NCI-H748 (cell line): ENCODE measurements around the gene PTPN7.
"Not testable (repeated sequence)": the region's sequence is repeated elsewhere in the genome, so short reads cannot be mapped to it uniquely, and the experiment has no call there.

Source experiments
- DNase-seq: peaks from one replicate; lab custom pipeline; 2025; ENCODE audit not compliant: unreplicated experiment; lab: John Stamatoyannopoulos, UW

PTPN7 gene

DNA sequence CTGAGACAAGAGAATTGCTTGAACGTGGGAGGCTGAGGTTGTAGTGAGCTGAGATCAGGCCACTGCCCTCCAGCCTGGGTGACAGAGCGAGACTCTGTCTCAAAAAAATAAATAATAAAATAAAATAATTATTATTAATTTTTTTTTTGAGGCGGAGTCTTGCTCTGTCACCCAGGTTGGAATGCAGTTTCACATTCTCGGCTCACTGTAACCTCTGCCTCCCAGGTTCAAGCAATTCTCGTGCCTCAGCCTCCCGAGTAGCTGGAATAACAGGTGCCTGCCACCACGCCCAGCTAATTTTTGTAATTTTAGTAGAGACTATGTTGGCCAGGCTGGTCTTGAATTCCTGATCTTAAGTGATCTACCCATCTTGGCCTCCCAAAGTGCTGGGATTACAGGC is 48.8 kb downstream of the PTPN7 start:
- not testable (repeated sequence) for DNase-seq

DNA sequence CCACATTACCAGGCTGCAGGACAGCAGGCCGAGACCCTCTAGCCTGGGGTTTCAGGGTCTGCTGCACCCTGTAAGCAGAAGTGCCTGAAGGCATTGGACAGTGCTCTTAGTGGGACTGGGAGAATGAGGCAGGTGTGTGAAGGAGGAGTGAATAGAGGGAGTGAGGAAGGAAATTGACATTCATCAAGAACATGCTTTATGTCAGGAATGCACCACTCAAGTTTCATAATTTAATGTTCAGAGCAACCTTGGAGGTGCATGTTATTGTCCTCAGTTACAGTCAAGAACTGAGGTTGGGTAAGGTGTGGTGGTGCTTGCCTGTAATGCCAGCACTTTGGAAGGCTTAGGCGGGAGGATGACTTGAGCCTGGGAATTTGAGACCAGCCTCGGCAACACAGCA is 49.4 kb downstream of the PTPN7 start:
- DNase-seq = no peak

DNA sequence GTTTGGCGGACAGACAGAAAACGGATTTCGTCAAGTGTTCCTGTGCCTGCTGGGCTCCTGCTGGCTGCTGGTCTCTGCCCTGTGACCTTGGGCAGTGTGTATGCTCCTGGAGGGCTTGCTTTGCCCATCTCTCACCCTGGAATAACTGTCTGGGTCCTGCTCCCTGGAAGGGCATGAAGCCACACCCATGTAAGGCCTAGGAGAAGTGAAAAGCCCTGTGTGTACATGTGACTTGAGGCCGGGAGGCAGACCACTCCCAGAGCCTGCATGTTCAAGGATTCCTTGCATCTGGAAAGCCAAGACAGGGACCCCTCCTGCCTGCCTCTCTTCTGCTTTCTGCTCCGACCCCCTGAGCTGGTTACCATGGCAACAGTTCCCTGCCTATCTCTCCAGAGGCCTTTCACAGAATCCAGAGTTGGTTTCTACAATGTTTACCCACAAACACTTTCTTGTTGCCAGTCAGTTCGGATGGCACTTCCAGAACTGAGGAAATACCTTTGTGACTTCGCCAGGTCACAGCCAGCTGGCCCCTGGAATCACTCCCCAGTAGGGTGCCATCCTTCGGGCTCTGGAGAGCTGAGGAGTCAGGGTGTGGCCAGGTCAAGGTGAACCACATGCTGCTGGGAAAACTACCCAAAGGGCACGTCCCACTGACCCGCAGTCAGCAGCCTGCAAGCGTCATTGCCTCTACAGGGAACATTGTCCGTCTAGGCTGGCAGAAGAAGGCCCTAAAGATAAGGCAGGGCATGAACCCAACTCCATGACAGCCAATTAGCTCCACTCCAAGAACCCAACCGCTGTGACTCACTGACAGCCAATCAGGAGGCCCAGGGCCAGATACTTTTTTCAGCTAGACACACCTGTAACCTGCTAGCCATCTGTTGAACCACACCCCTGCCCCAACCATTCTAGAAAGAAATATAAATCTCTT is 52.3 kb downstream of the PTPN7 start:
- DNase-seq = peak; percentile 17

DNA sequence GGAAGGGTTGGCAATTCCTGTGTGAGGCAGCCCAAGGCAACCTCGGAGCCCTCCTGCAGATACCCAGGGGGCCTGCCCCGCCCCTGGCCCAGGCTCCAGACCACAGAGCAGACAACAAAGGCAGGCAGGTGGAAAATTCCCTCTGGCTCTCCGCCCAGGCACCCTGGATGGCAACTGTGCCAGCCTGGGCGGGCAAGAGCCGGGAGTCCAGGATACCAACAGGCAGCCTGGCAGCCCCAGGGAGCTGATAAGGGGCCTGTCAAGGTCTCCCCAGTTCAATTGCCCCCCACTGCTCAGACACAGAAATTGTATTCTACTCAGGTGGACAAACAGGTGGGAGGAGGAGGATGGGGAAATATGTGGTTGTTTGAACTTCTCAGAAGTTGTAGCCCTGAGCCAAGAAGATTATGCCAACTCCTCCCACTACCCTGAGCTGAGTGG is 53.1 kb downstream of the PTPN7 start:
- peak; percentile 49 for DNase-seq

DNA sequence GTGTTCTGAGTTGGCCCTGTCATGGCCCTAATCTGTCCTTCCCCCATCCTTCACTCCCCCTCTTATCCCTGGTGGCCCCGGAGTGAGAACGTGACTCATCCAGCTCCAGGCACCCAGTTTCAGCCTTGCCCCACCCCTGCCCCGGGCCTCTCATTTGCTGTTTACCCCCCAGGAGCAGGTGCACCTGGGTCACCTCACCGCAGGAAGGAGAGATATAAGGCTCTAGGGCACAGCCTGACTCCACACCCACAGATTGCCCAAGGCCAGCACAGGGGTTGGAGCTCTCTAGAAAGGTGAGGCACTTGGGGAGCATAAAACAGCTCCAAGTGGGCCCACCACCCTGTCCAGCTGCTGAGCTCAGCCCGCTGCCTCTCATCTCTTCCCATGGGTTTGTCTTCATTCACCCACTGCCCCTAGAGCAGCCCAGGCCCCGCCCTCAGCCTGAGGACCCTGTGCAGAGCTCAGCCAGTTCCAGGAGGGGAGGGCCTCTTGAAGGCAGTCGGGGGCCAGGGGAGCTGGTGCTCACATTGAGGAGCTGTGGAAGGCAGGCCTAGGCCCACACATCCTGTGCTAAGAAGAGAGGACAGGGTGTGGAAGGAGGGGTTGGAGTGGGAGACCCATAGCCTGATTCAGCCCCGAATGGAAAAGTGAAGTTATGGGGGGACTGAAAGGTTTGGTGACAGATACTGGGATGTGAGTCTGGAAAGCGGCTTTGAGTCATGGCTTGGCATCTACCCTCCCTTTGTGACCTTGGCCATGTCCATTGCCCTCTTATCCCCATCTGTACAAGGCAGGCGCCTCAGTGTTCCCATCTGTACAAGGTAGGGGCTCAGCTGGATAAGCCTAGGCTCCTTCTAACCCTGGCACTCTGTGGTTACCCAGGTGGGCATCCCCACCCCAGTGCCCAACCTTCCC is 53.8 kb downstream of the PTPN7 start:
- no peak for DNase-seq

DNA sequence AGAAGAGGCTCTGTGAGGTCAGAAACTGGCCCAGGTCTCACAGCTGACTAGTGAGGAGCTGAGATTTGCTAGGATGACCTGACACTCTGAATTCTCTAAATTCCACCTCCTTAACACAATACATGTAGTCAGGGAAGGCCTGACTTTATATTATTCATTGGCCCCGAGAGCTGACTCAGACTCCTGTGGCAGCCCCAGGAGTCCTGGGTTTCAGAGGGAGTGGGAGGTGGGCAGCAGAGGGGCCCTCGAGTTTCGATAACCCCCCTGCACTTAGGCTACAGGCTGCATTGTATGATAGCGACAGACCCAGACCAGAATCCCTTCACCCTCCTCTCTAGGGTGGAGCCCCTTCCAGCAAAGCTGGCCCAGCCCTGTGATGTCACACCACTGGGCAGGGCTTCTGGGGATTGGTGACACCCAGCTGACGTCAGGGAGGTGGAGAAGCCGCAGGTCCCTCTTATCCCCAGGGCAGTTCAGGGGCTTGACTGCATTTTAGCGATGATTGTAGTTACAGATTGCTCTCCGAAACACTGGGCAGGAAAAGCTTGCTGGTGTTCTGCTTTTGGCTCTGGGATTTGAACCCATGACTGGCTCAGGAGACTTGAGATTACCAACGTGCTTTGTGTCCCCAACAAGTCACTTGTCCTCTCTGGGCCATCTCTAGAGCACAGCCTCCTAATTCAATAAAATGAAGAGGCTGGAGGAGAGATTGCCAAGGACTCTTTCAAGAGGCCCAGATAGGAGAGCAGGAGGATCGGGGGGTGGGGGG is 54.6 kb downstream of the PTPN7 start:
- DNase-seq = peak; percentile 38

DNA sequence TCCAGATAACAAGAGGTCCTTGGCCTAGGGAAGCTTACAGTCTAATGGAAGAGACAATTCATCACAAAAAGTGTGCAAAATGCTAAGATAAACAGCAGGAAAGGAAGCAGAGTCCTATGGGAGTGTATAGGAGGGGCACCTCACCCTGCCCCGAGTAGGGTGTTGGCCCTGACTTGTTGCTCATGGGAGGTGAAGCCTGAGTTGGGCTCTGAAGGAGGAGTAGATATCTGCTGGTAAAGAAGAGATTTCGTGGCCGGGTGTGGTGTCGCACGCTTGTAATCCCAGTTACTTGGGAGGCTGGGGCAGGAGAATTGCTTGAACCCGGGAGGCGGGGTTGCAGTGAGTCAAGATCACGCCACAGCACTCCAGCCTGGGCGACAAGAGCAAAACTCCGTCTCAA is 56.3 kb downstream of the PTPN7 start:
- no peak for DNase-seq

DNA sequence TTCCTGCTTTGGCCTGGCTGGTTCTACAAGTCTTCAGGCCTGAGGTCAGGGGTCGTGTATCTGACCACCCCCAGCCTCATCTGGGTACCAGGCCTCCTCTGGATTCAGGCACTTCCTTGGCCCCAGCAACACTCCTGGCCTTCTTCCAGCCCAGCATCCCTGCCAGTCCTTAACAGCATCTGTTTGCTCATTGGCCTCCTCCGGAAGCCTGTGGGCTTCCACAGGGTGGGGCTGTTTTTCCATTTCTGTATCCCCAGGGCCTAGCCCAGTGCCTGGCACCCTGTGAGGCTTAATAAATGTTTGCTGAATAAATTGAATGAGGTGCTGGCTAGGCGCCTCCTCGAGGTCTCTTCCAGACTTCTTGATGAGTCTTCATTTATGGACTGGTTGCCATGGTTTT is 59.2 kb downstream of the PTPN7 start:
- no peak for DNase-seq
